ENCODE results near the gene SMIM9.

Gene SMIM9

DNA sequence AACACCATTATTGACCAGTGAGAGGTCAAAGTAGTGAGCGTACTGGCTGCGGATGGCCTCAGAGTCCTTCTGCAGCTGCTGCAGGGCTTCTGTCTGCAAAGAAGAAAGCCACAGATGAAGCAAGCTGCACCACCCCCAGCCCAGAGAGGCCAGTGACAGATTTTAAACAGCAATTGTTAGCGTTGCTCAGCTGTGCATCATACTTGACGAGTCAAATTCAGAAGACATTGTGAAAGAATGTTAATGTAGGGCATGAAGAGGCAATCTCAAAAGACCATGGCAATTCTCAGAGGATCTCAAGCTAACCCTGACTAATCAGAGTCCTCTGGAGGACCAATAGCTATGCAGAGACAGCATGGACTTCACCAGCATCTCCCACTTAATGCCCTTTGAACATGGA is 55.2 kb downstream of the SMIM9 start:
- no peak for DNase-seq

DNA sequence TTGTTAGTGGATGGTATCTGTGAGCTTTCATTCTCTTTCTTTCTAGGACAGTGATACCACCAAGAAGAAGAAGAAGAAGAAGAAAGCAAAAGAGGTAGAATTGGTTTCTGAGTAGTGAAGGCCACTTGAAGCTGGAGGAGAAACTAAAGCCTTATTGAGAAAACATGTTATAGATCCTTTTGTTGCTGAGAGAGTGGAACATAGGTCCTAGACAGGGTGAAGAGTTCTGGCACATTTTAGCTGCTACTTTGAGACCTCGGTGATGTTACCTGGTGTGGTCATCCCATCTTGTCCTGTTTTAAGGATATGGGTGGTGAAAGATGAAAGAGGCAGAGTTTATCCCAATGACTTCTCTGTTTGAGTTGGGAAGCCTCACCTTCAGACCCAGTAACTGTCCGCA is 57.7 kb downstream of the SMIM9 start:
- no peak for DNase-seq

DNA sequence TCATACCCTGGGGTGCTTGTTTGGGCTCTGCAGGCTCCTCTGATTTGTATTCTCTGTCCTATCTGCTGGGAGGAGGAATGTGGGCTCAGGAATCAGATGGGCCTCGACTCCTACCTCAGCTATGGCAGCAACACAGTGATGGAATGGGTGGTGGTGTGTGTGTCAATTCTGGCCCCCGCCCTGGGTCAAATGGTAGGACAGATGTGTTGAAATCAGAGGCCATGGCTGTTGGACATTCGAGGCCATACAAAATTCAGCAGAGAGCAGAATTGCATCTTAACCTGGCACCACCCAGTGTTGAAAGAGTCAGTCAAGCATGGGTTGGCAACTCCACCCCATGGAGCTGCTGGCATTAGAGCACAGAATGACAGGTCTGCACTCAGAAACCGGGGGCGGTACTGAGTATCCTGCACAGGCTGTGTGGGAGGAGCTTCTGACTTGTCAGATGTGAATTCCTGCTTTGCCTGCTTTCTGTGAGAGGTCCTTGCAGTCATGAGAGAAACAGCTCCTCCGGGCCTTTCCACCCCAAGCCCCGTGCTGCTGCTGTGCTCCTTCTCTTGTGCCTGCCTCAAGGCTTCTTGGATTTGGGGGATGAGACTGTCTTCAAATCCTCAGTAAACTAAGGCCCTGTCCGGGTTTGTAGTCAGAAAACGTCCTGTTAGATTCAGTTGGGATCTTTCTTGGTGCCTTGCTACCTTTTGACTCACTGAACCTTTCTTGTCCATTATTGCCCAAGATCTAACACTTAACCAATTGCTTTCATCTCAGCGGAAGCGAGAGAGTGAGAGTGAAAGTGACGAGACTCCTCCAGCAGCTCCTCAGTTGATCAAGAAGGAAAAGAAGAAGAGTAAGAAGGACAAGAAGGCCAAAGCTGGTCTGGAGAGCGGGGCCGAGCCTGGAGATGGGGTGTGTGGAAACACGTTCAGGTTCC is 58.8 kb downstream of the SMIM9 start:
- DNase-seq: no peak

DNA sequence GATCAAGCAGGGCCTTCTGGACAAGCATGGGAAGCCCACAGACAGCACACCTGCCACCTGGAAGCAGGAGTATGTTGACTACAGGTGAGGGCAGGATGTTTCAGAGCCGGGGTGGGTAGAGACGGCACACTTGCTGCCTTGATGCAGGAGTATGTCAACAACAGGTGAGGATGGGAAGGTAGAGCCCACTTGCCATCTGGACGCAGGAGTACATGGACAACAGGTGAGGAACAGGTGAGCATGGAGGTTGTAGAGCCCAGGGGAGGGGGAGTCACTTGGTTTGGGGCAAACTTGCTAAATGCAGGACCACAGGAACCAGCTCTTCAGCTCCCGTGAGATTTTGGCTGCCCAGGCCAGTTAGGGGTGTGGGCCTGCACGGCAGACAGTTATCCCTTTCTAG is 59.8 kb downstream of the SMIM9 start:
- DNase-seq: no peak
